ENCODE results near the gene UACA.

Gene UACA

DNA sequence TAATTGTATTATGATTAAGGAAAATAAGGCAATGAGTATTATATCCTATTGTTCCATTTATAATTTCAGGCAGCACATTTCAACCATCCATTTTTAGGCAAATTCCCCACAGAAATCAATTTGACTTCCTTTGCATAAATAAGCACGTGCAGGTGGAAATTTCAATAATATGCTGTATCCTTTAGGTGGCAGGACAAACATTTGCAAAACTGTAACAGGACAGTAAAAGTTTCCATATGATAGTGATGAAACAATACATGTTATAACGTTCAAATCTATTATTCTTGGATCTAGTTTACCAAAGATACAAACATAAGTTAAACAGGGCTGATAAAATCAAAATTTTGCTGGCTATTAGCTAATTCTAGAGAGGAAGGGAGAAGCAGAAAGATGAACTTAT lies 8.5 kb downstream of the UACA start:
- no peak overlapping the region for H3K4me3 ChIP-seq (ENCODE audit: severe bottlenecking)
- no peaks in the 10 kb centered on the region for H3K9me3 ChIP-seq (ENCODE audit: severe bottlenecking)
- ATAC-seq (ENCODE audit: low read depth) (no peak), DNase-seq (ENCODE audit: low spot score) (no peak)
- peaks cover 21% of the 10 kb centered on the region for H3K36me3 ChIP-seq (ENCODE audit: low read depth)
- peaks cover 4% of the 10 kb centered on the region for H3K4me1 ChIP-seq (ENCODE audit: insufficient read depth, poor library complexity, severe bottlenecking)
- no peaks in the 10 kb centered on the region for H3K27me3 ChIP-seq (ENCODE audit: insufficient read depth, poor library complexity, severe bottlenecking)
- H3K27ac ChIP-seq (ENCODE audit: poor library complexity, severe bottlenecking), result no peak overlapping the region
- TF ChIP-seq, protein P1, sequence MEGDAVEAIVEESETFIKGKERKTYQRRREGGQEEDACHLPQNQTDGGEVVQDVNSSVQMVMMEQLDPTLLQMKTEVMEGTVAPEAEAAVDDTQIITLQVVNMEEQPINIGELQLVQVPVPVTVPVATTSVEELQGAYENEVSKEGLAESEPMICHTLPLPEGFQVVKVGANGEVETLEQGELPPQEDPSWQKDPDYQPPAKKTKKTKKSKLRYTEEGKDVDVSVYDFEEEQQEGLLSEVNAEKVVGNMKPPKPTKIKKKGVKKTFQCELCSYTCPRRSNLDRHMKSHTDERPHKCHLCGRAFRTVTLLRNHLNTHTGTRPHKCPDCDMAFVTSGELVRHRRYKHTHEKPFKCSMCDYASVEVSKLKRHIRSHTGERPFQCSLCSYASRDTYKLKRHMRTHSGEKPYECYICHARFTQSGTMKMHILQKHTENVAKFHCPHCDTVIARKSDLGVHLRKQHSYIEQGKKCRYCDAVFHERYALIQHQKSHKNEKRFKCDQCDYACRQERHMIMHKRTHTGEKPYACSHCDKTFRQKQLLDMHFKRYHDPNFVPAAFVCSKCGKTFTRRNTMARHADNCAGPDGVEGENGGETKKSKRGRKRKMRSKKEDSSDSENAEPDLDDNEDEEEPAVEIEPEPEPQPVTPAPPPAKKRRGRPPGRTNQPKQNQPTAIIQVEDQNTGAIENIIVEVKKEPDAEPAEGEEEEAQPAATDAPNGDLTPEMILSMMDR (IDR thresholded peaks at IDR 0.05; ENCODE audit: poor library complexity, severe bottlenecking), result peak; percentile 73

- Histone ChIP-seq H3K27ac (ENCODE audit: poor library complexity, severe bottlenecking) (no peak overlapping the region), H3K36me3 (ENCODE audit: low read depth) (0 out of 2 replicates have a peak, but pooled peaks cover 12% of the 10 kb centered on the region), H3K4me3 (ENCODE audit: severe bottlenecking) (no peak overlapping the region), H3K9me3 (ENCODE audit: severe bottlenecking) (no peaks in the 10 kb centered on the region), H3K4me1 (ENCODE audit: insufficient read depth, poor library complexity, severe bottlenecking) (peaks cover 10% of the 10 kb centered on the region), H3K27me3 (ENCODE audit: insufficient read depth, poor library complexity, severe bottlenecking) (no peaks in the 10 kb centered on the region)
- TF ChIP-seq, protein P1 (IDR thresholded peaks at IDR 0.05; ENCODE audit: poor library complexity, severe bottlenecking), result no peak
- ATAC-seq (ENCODE audit: low read depth) (no peak), DNase-seq (ENCODE audit: low spot score) (no peak)
Observed at GRCh38 chr15:70753101-70753829, 10.1 kb downstream of the UACA start.

DNA sequence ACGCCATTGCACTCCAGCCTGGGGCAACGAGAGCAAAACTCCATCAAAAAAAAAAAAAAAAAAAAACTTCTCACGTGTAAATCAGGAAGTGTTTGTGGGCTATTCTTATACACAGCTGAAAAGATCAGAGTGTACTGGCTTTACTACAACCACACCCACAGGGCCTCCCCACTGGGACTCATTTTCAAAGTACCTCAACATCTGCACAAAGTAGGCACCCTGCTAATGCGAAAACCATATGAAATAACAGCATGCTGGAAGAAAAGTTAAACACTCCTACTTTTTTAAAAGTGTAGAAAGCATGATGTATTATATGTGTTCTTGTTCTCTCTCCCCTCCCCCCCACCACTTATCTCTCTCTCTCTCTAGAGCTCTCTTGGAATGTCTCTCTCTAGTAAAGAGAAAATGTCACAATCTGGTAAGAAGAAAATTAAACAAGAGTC lies 11.1 kb downstream of the UACA start:
- DNase-seq (ENCODE audit: low spot score), result no peak
- no peak overlapping the region for H3K4me3 ChIP-seq (ENCODE audit: severe bottlenecking)
- no peak for ATAC-seq (ENCODE audit: low read depth)

GRCh38 chr15:70750203-70750869 lies 13.0 kb downstream of the UACA start:
- H3K9me3 ChIP-seq (ENCODE audit: severe bottlenecking), result no peaks in the 10 kb centered on the region
- no peak overlapping the region for H3K27ac ChIP-seq (ENCODE audit: poor library complexity, severe bottlenecking)
- no peak overlapping the region for H3K4me3 ChIP-seq (ENCODE audit: severe bottlenecking)
- TF ChIP-seq, protein P1 (IDR thresholded peaks at IDR 0.05; ENCODE audit: poor library complexity, severe bottlenecking), result no peak
- 0 out of 2 replicates have a peak, but pooled peaks cover 9% of the 10 kb centered on the region for H3K36me3 ChIP-seq (ENCODE audit: low read depth)
- no peaks in the 10 kb centered on the region for H3K27me3 ChIP-seq (ENCODE audit: insufficient read depth, poor library complexity, severe bottlenecking)
- no peak for ATAC-seq (ENCODE audit: low read depth)
- peaks cover 6% of the 10 kb centered on the region for H3K4me1 ChIP-seq (ENCODE audit: insufficient read depth, poor library complexity, severe bottlenecking)
- no peak for DNase-seq (ENCODE audit: low spot score)

More for the DNA sequence above, 11.1 kb downstream of the UACA start:
- H3K27ac ChIP-seq (ENCODE audit: poor library complexity, severe bottlenecking), result no peak overlapping the region
- 0 out of 2 replicates have a peak, but pooled peaks cover 9% of the 10 kb centered on the region for H3K36me3 ChIP-seq (ENCODE audit: low read depth)
- peaks cover 6% of the 10 kb centered on the region for H3K4me1 ChIP-seq (ENCODE audit: insufficient read depth, poor library complexity, severe bottlenecking)
- no peaks in the 10 kb centered on the region for H3K9me3 ChIP-seq (ENCODE audit: severe bottlenecking)
- no peaks in the 10 kb centered on the region for H3K27me3 ChIP-seq (ENCODE audit: insufficient read depth, poor library complexity, severe bottlenecking)
- TF ChIP-seq, protein P1 (IDR thresholded peaks at IDR 0.05; ENCODE audit: poor library complexity, severe bottlenecking), result no peak

Data from RWPE2 (cell line).